Measurements from ENCODE around the gene DTNA. TPM values are rescaled to one million over a fixed set of nuclear protein-coding genes. Genes with fewer than 3 reads are reported as not detected.

The DTNA gene
- total and polyA plus RNA-seq, 2 of the 8 experiments (the other 6 are each of a cell fraction or from before 2014, with no cell fraction given) = 30.2 to 32.7 TPM

- Histone ChIP-seq H3K4me2 (ENCODE audit: insufficient read depth in 1 of 2, low read depth in 2 of 2, low read length in 2 of 2) (no peak overlapping the region), H3K4me3 (ENCODE audit: extremely low read depth in 1 of 4, insufficient read depth in 2 of 4, low read depth in 3 of 4, low read length in 4 of 4) (no peak overlapping the region), H3K27me3 (replicated peaks in 1 of 4; ENCODE audit: control insufficient read depth in 3 of 4, extremely low read depth in 1 of 4, insufficient read depth in 3 of 4, low read length in 3 of 4) (no peaks in the 10 kb centered on the region), H2BK15ac (ENCODE audit: low read length) (no peak overlapping the region), H2BK20ac (ENCODE audit: low read length) (no peak overlapping the region), H3K14ac (ENCODE audit: insufficient read length) (no peak overlapping the region), H3K9me3 (ENCODE audit: insufficient read depth in 2 of 2, low read depth in 1 of 2, low read length in 1 of 2) (no peaks in the 10 kb centered on the region), H3K36me3 (ENCODE audit: control insufficient read depth in 2 of 4, insufficient read depth in 4 of 4, low read length in 3 of 4) (peaks cover 0 to 5% (median 0%) of the 10 kb centered on the region in 4 experiments; a peak in 3 of 8 replicates), H3K27ac (ENCODE audit: low read depth, low read length) (no peak overlapping the region), H2AFZ (ENCODE audit: low read length) (no peak overlapping the region), H4K91ac (replicated peaks; ENCODE audit: insufficient read length, low read length) (no peak overlapping the region), H3K23ac (ENCODE audit: insufficient read length) (no peak overlapping the region), H4K8ac (ENCODE audit: extremely low read depth, insufficient read depth, low read length) (no peak overlapping the region), H2BK5ac (ENCODE audit: low read depth, low read length) (no peak overlapping the region), H2BK120ac (replicated peaks; ENCODE audit: low read depth, low read length) (no peak overlapping the region), H2AK5ac (ENCODE audit: low read depth, low read length) (no peak overlapping the region), H4K5ac (ENCODE audit: insufficient read length, low read depth, low read length) (no peak overlapping the region), H2BK12ac (ENCODE audit: low read depth, low read length) (no peak overlapping the region), H3K18ac (ENCODE audit: extremely low read depth, low read length) (no peak overlapping the region), H3K4me1 (replicated peaks in 1 of 4; ENCODE audit: control insufficient read depth in 3 of 4, insufficient read depth in 4 of 4, low read length in 3 of 4) (no peaks in the 10 kb centered on the region), H3K9ac (replicated peaks in 1 of 4; ENCODE audit: extremely low read depth in 1 of 4, low read depth in 3 of 4, low read length in 3 of 4) (no peak overlapping the region), H4K20me1 (replicated peaks in 1 of 2; ENCODE audit: control insufficient read depth in 1 of 2, insufficient read depth in 2 of 2, low read length in 2 of 2) (no peaks in the 10 kb centered on the region), H3K23me2 (ENCODE audit: low read depth, low read length) (no peaks in the 10 kb centered on the region), H3K56ac (replicated peaks; ENCODE audit: insufficient read length, low read depth, low read length) (no peak overlapping the region), H3K79me1 (ENCODE audit: low read depth, low read length) (no peaks in the 10 kb centered on the region), H3K79me2 (ENCODE audit: control insufficient read depth in 1 of 2, insufficient read depth in 2 of 2, low read length in 2 of 2) (no peaks in the 10 kb centered on the region), H3K4ac (replicated peaks; ENCODE audit: insufficient read length, low read depth, low read length) (no peak overlapping the region)
- ChIA-PET CTCF (ENCODE audit: partially characterized antibody) (interaction anchor here (1.1 kb wide), 1 partner anchor 14 kb away, joined by 3 read pairs; no protein-coding TSS in a partner anchor), POLR2A (ENCODE audit: partially characterized antibody) (no interaction called here)
- no peak for DNase-seq (ENCODE audit: low read depth in 1 of 2, low spot score in 2 of 2)
- FAIRE-seq = no peak
- 91% methylated on average over 3 of the region's 3 CpGs; no CpG with 5 or more reads in 1 of the 2 experiments for WGBS, 2 experiments (ENCODE audit: extremely low coverage in 1 of 2, insufficient coverage in 1 of 2, insufficient read length in 1 of 2, insufficient replicate concordance in 2 of 2, low coverage in 1 of 2, low lambda C conversion rate in 2 of 2, missing lambda C conversion rate in 1 of 2)
- TF ChIP-seq POLR2AphosphoS5 (IDR thresholded peaks at IDR 0.05; ENCODE audit: low read depth, low read length) = no peak
Observed at GRCh38 chr18:34862561-34862960, 152.5 kb downstream of the DTNA start.
